Astrocyte of the spinal cord (primary cell): ENCODE measurements around the gene TSPYL6.

Experiments used
- DNase-seq: peaks from one replicate; pipeline ENCODE4 v3.0.0; 2011; ENCODE audit warnings: low read depth, low spot score
- H3K4me3 ChIP-seq: 2 replicates; pipeline ENCODE4 v1.5.1; 2011; ENCODE audit warnings: low read depth, mild to moderate bottlenecking, low read length, moderate library complexity
- in situ Hi-C: cut with HindIII; loops from 2 replicates; pipeline ENCODE4 v1.10.0; 2017; ENCODE audit warnings: low sequenced_read_pairs
- TF ChIP-seq, protein P1 (sequence below): IDR thresholded peaks from 2 replicates; pipeline ENCODE4 v1.5.1; 2012; ENCODE audit warnings: low read depth, mild to moderate bottlenecking, low read length, inconsistent platforms

TSPYL6 gene

DNA sequence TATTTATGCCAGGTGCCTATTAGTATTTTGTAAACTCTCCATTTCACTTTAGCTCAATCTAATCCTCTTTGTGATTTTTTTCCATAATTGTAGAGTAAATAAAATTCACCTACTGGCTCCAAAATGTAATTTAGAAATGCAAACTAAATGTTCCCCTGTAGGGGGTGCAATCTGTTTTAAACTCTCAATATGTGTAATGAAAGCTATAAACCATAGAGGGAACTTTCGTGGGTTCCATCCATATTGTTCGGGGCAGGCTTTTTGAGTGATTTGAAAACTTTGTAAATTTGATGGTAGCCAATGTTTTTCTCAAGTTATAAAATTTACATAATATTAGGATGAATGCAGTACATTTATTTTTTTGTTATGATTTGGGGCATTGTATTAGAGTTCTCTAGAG, 49.4 kb downstream of the TSPYL6 start:
- DNase-seq = peak; percentile 64
- TF ChIP-seq, protein P1, sequence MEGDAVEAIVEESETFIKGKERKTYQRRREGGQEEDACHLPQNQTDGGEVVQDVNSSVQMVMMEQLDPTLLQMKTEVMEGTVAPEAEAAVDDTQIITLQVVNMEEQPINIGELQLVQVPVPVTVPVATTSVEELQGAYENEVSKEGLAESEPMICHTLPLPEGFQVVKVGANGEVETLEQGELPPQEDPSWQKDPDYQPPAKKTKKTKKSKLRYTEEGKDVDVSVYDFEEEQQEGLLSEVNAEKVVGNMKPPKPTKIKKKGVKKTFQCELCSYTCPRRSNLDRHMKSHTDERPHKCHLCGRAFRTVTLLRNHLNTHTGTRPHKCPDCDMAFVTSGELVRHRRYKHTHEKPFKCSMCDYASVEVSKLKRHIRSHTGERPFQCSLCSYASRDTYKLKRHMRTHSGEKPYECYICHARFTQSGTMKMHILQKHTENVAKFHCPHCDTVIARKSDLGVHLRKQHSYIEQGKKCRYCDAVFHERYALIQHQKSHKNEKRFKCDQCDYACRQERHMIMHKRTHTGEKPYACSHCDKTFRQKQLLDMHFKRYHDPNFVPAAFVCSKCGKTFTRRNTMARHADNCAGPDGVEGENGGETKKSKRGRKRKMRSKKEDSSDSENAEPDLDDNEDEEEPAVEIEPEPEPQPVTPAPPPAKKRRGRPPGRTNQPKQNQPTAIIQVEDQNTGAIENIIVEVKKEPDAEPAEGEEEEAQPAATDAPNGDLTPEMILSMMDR = peak; percentile 57
- in situ Hi-C loops = no loop called here
- H3K4me3 ChIP-seq = no peak overlapping the region

DNA sequence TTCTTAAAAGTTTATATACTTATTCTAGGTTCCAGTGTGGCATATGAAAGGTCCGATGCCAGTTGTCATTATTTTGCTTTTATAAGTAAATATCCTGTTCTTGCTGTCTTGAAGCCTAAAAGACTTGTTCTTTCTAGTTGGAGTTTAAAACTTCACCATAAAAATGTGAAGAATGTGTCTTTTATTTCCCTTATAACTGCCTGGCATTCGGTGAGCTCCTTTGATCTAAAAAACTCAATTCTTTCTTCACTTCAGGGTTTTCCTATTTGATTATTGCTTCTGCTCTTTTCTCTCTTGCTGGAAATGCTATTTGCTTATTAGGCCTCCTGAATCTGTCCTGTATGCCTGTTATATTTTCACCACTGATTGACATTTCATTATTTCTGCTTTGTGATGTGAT, 51.6 kb downstream of the TSPYL6 start:
- peak; percentile 14 for DNase-seq
- TF ChIP-seq, protein P1 = no peak
- no peak overlapping the region for H3K4me3 ChIP-seq
- in situ Hi-C loops = no loop called here
